Hepatocyte (in vitro differentiated cells): Measurements from ENCODE around the gene DR1. TPM values are rescaled to one million over a fixed set of nuclear protein-coding genes. Genes with fewer than 3 reads are reported as not detected.
A peak's percentile ranks its signal among the peaks of the same experiment; 100 is the strongest.

ENCODE experiments used
- DNase-seq: peaks from one replicate; pipeline ENCODE4 v3.0.0-alpha.2; 2016; ENCODE audit warnings: low spot score
- H2AFZ ChIP-seq: fragments of 200-600 bp; sonication (generic); 2 replicates; pipeline ENCODE4 v1.6.0; 2016; ENCODE audit warnings: antibody characterized with exemption, mild to moderate bottlenecking
- H3K27ac ChIP-seq: fragments of 200-600 bp; sonication (generic); 2 replicates; pipeline ENCODE4 v1.5.1; 2016; ENCODE audit warnings: mild to moderate bottlenecking
- H3K27me3 ChIP-seq: fragments of 200-600 bp; sonication (generic); 2 replicates; pipeline ENCODE4 v1.6.1; 2016
- H3K36me3 ChIP-seq: fragments of 200-600 bp; sonication (generic); replicated peaks from 2 replicates; pipeline ENCODE4 v1.5.1; 2016; ENCODE audit warnings: low read depth; ENCODE audit not compliant: insufficient read depth
- H3K4me1 ChIP-seq: fragments of 200-600 bp; sonication (generic); 2 replicates; pipeline ENCODE4 v1.5.1; 2016; ENCODE audit warnings: mild to moderate bottlenecking, moderate library complexity; ENCODE audit not compliant: insufficient read depth
- H3K4me2 ChIP-seq: fragments of 200-600 bp; sonication (generic); 2 replicates; pipeline ENCODE4 v1.6.0; 2016
- H3K4me3 ChIP-seq: fragments of 200-600 bp; sonication (generic); 2 replicates; pipeline ENCODE4 v1.5.1; 2016; ENCODE audit warnings: mild to moderate bottlenecking
- H3K79me2 ChIP-seq: fragments of 200-600 bp; sonication (generic); 2 replicates; pipeline ENCODE4 v1.6.0; 2017; ENCODE audit warnings: mild to moderate bottlenecking
- H3K9me2 ChIP-seq: fragments of 200-600 bp; sonication (generic); replicated peaks from 2 replicates; pipeline ENCODE4 v1.6.0; 2017; ENCODE audit warnings: mild to moderate bottlenecking; ENCODE audit not compliant: insufficient read depth
- H3K9me3 ChIP-seq: fragments of 200-600 bp; sonication (generic); 2 replicates; pipeline ENCODE4 v1.5.1; 2016; ENCODE audit warnings: low read depth, mild to moderate bottlenecking
- H4K20me1 ChIP-seq: fragments of 200-600 bp; sonication (generic); 2 replicates; pipeline ENCODE4 v1.6.0; 2016; ENCODE audit warnings: mild to moderate bottlenecking; ENCODE audit not compliant: insufficient read depth, poor library complexity, severe bottlenecking
- EZH2 ChIP-seq: fragments of 200-600 bp; sonication (generic); IDR thresholded peaks from 2 replicates; pipeline ENCODE4 v1.6.1; 2016; ENCODE audit warnings: antibody characterized with exemption, mild to moderate bottlenecking, borderline replicate concordance
- EZH2phosphoT487 ChIP-seq: fragments of 200-600 bp; sonication (generic); IDR thresholded peaks from one replicate; pipeline ENCODE4 v1.6.1; 2018; ENCODE audit warnings: antibody characterized with exemption, mild to moderate bottlenecking, low read depth, moderate library complexity; ENCODE audit not compliant: unreplicated experiment, severe bottlenecking
- WGBS: methylation state at CpG from one replicate; pipeline ENCODE4 v1.1.6; 2016; ENCODE audit warnings: low lambda C conversion rate; ENCODE audit errors: missing lambda C conversion rate; 5-methylcytosine and 5-hydroxymethylcytosine counted together
- polyA plus RNA-seq: library from polyadenylated mRNA; unstranded; fragments of >200 nt; fragmentation: Nextera tagmentation; extraction: Ambion mirVana; gene quantifications from 2 replicates; pipeline ENCODE4 v1.2.1, GENCODE V29; 2016
- small RNA-seq: library from RNA; depleted of rRNA; stranded (forward); fragments of <200 nt; gene quantifications from one replicate; pipeline ENCODE3, GENCODE V24; 2014
- total RNA-seq: library from RNA; depleted of rRNA; stranded (reverse); fragments of >200 nt; gene quantifications from 2 replicates; pipeline ENCODE4 v1.2.3, GENCODE V29; 2014
- TF ChIP-seq, protein P1 (sequence below): fragments of 200-600 bp; sonication (generic); IDR thresholded peaks from 2 replicates; pipeline ENCODE4 v1.5.1; 2016; ENCODE audit warnings: antibody characterized with exemption, mild to moderate bottlenecking; ENCODE audit not compliant: poor library complexity

Gene DR1
- total and polyA plus RNA-seq, 2 experiments from 2014 or later, result 28.2 to 42.3 TPM

DNA sequence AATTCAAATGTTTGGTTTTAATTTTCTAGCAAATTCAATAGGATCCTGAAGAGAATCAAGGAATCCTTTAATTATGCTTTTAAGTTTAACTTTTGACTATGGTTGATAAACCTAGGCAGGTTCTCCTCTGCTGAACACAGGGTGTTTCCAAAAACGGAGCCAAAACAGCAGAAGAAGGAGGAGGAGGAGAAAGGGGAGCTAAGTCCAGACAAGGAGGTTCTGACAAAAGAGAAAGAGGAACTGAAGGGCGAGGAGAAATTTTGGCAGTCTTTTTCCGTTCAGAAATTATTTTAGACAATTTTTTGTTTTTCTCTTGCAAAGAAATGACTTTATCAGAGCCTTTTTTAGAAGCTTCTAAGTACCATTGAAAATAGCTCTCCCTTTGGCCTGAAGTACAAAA is 69.0 kb downstream of the DR1 start:
- Histone ChIP-seq H3K79me2 (no peaks in the 10 kb centered on the region), H3K27me3 (no peaks in the 10 kb centered on the region), H4K20me1 (no peaks in the 10 kb centered on the region), H3K9me3 (no peaks in the 10 kb centered on the region), H3K27ac (no peak overlapping the region), H3K4me1 (no peaks in the 10 kb centered on the region), H3K9me2 (no peaks in the 10 kb centered on the region), H3K4me2 (no peak overlapping the region), H2AFZ (no peak overlapping the region), H3K36me3 (no peaks in the 10 kb centered on the region), H3K4me3 (no peak overlapping the region)
- 85% methylated on average over 3 of the region's 3 CpGs for WGBS
- no peak for DNase-seq
- TF ChIP-seq, protein P1, sequence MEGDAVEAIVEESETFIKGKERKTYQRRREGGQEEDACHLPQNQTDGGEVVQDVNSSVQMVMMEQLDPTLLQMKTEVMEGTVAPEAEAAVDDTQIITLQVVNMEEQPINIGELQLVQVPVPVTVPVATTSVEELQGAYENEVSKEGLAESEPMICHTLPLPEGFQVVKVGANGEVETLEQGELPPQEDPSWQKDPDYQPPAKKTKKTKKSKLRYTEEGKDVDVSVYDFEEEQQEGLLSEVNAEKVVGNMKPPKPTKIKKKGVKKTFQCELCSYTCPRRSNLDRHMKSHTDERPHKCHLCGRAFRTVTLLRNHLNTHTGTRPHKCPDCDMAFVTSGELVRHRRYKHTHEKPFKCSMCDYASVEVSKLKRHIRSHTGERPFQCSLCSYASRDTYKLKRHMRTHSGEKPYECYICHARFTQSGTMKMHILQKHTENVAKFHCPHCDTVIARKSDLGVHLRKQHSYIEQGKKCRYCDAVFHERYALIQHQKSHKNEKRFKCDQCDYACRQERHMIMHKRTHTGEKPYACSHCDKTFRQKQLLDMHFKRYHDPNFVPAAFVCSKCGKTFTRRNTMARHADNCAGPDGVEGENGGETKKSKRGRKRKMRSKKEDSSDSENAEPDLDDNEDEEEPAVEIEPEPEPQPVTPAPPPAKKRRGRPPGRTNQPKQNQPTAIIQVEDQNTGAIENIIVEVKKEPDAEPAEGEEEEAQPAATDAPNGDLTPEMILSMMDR, result no peak
- no peak for TF ChIP-seq EZH2phosphoT487
- no peak for TF ChIP-seq EZH2

GRCh38 chr1:93415296-93415695 is 69.6 kb downstream of the DR1 start:
- H3K36me3 ChIP-seq, result no peaks in the 10 kb centered on the region
- peak overlapping the region; percentile 15 for H3K4me2 ChIP-seq
- TF ChIP-seq EZH2phosphoT487, result no peak
- no peak for TF ChIP-seq EZH2
- TF ChIP-seq, protein P1, result no peak
- no peak overlapping the region for H3K27ac ChIP-seq
- no peak for DNase-seq
- no peak overlapping the region for H2AFZ ChIP-seq
- no peaks in the 10 kb centered on the region for H3K27me3 ChIP-seq
- no peaks in the 10 kb centered on the region for H3K4me1 ChIP-seq
- H3K9me3 ChIP-seq, result no peaks in the 10 kb centered on the region
- WGBS, result 83% methylated on average over 3 of the region's 3 CpGs
- no peaks in the 10 kb centered on the region for H3K9me2 ChIP-seq
- H3K4me3 ChIP-seq, result no peak overlapping the region
- H4K20me1 ChIP-seq, result no peaks in the 10 kb centered on the region
- H3K79me2 ChIP-seq, result no peaks in the 10 kb centered on the region

DNA sequence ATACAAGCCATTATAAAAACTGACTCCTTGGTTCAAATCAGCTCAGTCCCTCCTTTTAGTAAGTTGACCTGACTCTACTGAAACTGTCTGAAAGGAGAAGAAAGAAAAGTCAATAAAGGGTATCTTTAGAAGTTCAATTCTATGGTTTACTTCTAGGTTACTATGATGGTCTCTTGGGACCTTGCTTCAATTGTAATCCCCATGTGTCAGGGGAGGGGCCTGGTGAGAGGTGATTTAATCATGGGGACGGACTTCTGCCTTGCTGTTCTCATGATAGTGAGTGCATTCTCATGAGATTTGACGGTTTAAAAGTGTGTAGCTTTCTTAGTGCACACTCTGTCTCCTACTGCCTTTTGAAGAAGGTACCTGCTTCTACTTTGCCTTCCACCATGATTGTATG is 70.5 kb downstream of the DR1 start:
- Histone ChIP-seq H2AFZ (no peak overlapping the region), H3K79me2 (no peaks in the 10 kb centered on the region), H3K4me3 (no peak overlapping the region), H3K27me3 (no peaks in the 10 kb centered on the region), H3K27ac (no peak overlapping the region), H3K4me1 (no peaks in the 10 kb centered on the region), H3K4me2 (no peak overlapping the region), H4K20me1 (no peaks in the 10 kb centered on the region), H3K36me3 (no peaks in the 10 kb centered on the region), H3K9me3 (no peaks in the 10 kb centered on the region), H3K9me2 (no peaks in the 10 kb centered on the region)
- no peak for DNase-seq
- 95% methylated on average over 2 of the region's 2 CpGs for WGBS
- TF ChIP-seq, protein P1, result no peak
- TF ChIP-seq EZH2 (no peak), EZH2phosphoT487 (no peak)

Small RNA genes within 50 kb of the gene (small RNA-seq; reads per million reads assigned to genes)
- gene RF00019, result not detected

Other genes starting within 250 kb of the DR1 start
- gene TMED5, start 165.5 kb upstream of the DR1 start, total RNA-seq, result 119 and 131 TPM in 2 replicates
- 65.5 and 78.2 TPM in 2 replicates for gene TMED5, start 165.5 kb upstream of the DR1 start, polyA plus RNA-seq
- 4.9 and 5.5 TPM in 2 replicates for gene CCDC18, start 165.2 kb upstream of the DR1 start, total RNA-seq
- gene CCDC18, start 165.2 kb upstream of the DR1 start, polyA plus RNA-seq, result 5.0 and 6.8 TPM in 2 replicates
- 97.1 and 98.8 TPM in 2 replicates for gene FNBP1L, start 102.2 kb downstream of the DR1 start, total RNA-seq
- 37.3 and 46.8 TPM in 2 replicates for gene FNBP1L, start 102.2 kb downstream of the DR1 start, polyA plus RNA-seq